Renal cortex interstitium (tissue), 11 donors: ENCODE data around the gene POMT2. TPM values are rescaled to one million over a fixed set of nuclear protein-coding genes. Genes with fewer than 3 reads are reported as not detected.

ENCODE experiments used
- DNase-seq, 11 donors: peaks; one replicate each; pipeline ENCODE4 v3.0.0-alpha.2; 2013; ENCODE audit warnings: low read depth in 9 of 11, low spot score in 4 of 11; ENCODE audit errors: extremely low read depth in 1 of 11
- polyA plus RNA-seq, 3 donors: library from polyadenylated mRNA; unstranded; fragments of 120-200 nt; gene quantifications; one replicate each; pipeline ENCODE4 v1.2.1, GENCODE V29; 2013; ENCODE audit not compliant: insufficient read length in 3 of 3

Gene POMT2
- polyA plus RNA-seq, 3 donors = 41.6 to 47.0 (median 41.7) TPM

DNA sequence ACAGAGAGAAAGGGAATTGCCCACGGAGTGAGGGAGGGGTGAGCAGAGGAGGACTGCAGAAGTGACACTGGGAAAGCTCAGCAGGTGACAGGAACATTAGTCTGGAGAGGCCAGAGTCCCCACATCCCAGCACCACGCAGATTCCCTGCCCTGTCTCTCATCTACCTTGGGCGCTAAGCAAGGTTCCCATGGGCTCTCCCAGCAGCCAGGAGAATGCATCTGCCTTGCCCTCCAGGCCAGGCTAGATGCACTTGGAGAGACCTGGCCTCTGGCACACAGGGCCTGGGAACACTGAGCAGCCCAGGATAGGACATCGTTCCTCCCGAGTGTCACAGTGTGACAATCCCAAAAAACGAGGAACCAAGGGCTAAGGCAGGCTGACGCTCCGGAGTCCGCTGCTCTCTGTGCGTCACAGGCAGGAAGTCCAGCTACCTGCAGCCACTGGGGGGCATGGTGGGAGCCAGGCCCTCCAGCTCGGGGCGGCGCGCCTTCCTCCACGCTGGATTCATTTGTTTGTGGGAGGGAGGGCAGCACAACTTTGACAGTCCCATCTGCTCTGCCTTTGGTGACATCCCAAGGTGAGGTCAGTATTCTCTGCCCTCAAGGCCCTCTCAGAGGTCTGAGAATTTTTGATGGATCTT is 44.3 kb downstream of the POMT2 start:
- no peak for DNase-seq

DNA sequence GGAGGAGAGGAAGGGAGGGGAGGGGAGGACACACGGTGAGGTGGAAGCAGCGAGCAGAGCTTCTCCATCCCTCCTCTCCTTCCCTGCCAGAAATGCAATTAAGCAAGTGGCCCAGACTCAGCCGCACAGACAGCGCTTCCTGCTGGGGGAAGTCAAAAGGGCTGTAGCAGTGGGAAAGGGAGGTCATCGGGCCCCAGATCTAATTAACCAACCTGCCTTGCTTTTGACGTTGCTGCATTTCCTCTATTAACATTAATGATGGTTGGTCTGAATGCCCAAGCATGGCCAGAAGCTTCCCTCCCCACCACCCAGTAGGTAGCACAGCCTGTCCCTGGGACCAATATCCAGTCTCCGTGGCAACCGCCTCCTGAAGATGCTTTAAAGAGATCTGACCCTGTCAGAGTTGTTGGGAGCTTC is 45.1 kb downstream of the POMT2 start:
- DNase-seq = no peak

DNA sequence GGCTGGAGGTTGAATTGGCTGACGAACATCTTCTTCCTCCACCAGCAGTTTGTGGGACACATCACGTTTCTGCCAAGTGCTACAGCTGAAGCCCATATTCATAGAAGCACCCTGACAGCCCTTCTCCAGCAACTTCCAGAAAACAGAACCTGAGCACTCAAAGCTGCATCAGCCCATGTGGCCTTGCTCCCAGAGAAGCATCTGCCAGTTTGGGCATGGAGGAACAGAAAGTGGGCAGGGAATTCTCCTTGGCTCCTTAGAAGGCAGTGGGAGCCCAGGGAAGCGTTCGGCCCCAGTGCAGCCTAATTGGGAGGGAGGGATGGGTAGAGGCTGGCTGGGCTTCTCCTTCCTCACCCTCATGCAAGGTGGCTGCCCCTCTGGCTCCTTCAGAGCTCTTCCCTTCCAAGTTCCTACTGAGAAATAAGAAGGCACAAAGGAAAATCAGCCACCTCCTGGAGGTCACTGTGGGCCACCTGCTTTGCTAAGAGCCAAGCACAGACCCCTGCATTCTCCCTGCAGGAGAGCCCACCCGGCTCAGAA is 45.6 kb downstream of the POMT2 start:
- no peak for DNase-seq

DNA sequence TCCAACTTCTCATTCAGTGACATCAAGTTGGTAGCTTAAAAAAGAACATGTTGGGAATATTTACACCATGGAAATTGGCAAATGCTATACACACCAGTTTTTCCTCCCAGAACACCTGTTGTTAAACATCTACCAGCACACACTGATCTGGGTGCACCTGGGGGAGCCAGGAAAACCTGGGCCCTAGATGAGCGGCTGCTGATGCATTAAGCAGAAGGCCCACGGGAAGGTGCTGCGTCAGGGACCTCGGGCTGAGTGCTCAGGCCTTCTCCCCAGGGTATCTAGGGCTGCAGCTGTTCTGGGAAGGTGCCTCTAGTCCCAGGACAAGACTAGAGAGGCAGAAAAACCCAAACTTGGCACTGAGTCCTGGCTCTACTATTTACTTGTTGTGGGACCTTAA is 46.9 kb downstream of the POMT2 start:
- DNase-seq = no peak

DNA sequence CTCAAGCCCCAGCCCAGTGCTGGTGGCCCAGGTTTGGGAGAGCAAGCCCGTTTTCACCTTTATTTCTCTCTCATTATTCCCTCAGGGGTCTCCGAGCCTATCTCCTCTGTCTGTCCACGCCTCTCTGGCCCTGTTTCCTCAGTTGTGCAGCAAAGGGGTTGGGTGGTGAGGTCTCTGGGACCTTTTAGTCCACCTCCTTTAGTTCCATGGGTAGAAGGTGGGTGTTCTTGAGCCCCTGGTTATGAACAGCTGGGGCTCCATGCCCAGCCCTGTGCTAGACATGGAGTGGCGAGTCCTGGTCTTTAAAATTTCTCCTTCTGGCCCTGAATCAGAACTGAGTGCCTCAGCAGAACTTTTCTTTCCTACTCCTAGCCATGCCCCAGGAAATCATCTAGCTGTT is 48.4 kb downstream of the POMT2 start:
- DNase-seq = no peak

DNA sequence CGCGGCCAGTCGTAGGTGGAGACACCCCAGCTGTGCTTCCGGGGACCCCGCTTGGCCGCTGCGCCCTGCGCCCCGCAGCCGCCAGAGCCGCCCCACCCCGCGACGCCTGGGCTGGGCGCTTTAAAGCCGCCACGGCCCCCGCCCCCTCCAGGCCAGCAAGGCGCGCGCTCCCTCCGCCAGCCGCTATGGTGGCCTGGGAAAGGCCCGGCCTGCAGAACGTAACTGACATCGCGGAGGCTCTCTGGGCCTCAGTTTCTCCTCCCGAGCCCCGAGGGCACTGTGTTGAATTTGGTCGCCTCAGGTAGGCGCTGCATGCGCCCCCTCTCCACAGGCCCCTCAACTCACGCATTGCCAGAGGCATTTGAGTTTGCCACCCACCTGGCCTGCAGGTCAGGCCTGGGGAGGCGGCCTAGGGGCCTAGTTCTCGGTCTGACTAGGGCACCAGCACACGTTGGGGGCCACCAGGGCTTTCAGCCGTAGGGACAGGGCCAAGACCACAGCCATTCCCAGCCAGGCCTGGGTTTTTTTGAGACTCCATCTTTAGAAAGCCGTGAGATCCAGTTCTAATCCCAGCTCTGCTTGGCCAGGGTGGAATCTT is 49.5 kb downstream of the POMT2 start, which contains the start of gene NGB:
NGB (minus strand) TSS at position 94 of the 598 bp plus-strand sequence. CDS start 269 bp downstream, outside the sequence.
- DNase-seq = no peak

DNA sequence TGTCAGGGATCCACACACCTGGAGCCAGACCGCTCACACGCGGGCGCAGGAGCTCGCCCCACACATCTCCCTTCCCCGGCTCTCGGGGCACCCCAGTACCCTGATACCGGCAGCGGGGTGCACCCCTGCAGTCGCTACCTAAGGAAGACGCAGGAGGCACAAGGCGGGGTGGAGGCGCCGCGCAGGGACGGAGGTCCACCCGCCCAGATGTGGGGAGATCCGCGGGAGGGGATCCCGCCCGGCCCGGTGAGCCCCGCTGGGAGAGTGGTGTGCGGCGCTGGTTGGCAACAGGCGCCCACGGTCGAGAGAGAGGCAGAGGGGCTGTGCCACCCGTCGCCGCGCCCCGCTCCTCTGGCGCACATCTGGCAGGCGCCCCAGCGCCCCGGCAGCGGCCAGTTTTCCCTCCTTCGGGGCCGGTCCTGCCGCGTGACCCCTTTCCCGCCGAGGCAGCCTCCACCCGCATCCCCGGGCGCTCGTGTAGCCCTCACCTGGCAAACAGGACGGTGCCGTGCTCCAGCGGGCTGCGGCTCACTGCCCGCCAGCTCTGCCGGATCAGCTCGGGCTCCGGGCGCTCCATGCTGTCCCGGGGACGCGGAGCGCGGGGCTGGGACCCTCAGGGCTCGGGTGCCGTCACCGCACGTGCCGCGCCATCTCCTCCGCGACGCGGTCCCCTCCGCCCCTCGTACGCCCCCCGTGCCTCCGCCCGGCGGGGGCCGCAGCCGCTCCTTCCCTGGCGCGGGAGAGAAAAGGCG is 50.1 kb downstream of the POMT2 start:
- DNase-seq = no peak

DNA sequence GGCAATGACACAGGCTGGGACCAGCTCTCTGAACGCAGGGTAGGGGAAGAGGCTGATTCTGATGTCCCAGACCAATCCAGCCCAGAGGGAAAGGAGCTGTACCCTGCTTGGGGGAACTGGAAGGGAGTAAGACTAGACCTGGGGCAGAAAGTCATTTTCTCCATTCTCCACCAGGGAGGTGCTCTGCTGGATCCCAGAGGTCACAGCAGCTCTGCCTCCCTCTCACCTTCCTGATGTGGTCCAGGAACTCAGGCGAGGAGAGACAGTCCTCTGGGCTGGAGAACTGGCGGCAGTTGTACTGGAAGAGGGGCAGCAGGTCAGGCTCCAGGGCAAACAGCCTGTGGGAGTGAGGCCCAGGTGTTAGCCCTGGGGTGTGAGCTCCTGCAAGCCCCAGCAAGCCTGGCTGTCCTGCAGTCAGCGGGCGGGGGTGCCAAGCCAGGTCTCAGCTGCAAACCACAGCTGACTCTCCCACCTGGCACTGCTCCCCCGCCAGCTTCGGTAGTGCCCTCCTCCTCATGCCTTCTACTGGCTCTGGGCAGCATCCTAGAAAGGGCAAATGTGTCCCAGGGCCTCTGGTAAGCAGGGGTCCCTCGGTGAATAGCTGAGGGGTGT is 51.6 kb downstream of the POMT2 start:
- DNase-seq = peak in 1 of 11 donors; percentile 7

DNA sequence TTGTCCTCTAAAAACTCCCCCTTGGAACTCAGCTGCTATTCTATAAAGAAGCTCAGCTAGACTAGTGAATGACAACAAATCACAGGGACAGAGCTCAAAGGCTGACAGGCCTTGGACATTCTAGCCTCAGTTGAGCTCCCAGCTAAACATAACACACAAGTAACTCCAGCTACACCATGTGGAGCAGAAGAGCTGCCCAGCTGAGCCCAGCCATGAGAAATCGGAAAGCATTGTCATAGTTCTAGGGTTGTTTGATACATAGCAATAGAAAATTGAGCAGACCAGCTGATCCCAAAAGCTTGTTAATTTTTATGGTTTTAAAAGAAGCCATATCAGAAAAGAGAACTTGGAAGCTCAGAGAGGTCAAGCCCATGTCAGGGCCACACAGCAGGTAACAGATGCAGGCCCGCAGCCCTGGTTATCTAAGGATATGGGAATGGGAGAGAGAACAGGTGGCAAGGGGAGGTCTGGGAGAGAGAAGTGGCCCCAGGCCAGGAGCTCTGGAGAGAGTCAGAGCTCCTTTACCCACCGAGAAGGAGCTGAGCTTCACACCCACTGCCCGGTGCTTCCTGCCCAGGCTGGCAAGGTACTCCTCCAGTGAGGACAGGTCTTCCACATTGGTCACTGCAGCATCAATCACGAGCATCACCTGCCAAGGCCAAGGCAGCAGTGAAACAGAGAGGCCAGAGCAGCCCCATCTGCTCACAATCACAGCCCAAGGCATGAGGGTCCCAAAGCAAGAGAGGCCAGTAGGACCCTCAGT is 52.6 kb downstream of the POMT2 start:
- DNase-seq = no peak

DNA sequence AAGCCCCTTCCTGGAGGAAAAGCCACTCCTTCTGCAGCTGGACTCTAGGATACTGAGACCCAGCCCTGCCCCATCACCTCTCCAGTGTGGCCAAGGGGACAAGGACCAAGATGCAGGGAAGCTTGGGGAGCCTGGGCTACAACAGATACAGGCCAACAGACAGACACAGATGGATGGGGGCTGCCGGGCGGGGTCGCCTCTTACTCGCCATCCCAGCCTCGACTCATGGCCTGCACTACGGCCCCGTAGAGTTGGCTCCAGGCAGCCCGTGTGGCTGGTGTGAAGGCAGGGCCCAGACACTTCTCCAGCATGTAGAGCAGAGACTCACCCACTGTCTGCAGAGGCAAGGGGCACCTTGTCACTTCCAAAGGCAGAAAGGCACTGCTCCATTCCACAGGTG is 54.3 kb downstream of the POMT2 start:
- no peak for DNase-seq

DNA sequence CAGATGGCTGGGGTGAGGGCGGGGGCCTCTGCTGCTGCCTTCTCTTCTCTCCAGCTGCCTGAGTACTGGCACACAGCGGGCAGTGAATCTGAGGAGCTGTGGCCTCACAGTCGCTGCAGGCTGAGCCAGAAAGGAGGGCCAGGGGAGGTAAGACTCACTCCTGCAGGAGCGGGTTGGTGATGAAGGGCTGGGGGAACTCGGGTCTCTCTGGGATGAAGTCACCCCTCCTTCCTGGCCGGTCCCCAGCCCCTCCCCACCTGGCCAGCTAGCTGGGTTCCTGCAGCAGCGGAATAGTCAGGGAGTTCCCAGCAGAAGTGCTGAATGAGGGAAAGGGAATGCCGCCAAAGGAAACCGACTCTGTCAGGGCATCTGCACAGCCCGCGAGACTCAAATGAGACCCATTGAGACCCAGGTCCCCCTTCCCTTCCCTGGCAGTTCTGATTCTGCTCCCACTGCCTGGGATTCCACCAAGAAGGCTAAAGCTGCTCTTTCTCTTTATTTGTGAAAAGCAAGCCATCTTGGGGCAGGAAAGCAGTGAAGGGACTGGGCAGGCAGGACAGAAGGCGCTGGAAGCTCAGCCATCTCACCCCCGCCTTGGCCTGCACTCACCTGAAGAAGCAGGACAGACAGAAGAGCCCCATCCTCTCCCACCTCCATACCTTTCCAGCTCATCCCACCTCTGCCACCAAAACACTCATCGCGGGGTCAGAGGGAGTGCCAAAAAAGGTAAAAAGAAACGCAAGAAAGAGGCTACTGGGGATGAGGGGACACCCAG is 54.9 kb downstream of the POMT2 start:
- DNase-seq = no peak

DNA sequence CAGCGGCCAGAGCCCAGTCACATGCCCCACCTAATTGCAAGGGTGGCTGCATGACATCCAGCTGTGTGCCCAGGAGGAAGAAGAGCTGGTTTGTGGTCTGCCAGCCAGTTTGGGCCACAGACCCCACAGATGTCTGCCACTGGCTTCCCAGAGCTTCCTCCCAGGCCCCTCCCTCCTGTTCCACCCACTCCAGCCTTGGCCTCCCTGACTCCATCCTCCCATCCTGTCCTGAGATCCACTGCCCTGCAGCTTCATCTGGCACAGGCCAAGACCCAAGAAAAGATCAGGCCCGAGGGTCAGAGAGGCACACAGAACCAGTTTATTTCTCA is 55.5 kb downstream of the POMT2 start:
- no peak for DNase-seq

DNA sequence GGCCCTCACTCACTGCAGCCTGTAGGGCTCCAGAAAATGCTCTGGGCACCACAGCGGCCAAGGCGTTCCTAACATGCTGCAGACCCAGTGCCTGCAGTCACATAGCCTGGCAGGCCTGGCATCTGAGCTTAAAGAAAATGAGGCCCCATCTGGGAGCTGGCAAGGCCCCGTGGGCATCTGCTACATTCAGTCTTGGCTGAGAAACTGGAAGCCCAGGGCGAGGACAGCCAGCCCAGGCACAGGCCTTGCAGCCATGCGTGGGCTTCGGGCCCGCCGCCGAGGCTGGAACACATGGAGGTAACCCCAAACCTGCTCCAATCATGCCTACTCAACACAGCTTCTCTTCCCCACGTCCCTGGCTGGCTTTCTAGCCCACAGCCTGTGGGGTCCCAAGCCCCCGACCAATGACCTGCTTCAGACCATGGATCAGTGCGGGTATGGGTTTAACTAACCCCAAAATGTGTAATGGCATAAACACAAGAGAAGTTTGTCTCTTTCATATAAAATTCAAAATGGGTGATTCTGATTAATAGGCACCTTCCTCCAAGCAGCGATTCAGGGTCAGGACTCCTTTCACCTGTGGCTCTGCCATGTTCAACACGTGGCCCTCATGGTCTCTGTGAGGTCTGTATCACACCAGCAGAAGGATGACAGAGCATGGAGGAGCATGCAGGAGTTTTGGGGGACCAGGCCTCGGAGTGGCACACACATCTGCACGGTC is 56.1 kb downstream of the POMT2 start:
- DNase-seq = no peak

DNA sequence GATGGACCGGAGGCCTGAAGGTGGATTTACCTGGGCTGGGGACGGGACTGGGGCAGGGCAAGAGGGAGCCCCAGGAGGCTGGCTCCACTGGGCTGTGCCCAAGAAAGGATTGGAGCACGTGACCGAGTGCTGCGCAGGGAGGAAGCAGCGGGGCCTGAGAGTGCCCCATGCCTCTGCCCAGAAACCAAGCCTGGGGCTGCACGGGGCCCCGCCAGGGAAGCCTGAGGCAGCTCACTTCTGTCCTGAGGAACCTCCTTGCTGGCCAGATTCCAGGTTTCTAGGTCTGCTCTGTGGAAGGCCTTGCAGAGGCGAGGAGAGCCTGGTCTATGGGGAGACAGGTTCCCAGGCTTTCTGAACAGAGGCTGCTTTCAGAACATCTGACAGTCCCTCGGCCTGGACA is 60.1 kb downstream of the POMT2 start:
- DNase-seq = no peak

DNA sequence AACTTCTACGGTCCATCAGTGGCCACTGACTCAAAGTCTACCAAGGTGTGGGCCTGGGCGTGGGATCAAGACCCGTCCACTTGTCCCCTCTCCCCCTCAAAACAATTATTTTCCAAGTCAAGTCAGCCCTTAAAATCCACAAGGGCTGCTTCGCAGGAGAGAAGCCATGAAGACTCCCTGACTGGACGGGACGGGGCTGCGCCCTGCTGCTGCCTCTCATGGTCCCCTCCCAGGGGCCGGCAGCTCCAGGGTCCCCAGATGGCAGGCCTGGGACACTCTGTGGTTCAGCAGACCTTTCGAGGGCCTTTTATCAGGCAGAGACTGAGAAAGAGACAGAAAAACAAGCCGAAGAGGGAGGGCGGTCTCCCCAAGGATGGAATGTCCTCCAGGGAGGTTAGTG is 60.5 kb downstream of the POMT2 start:
- no peak for DNase-seq

DNA sequence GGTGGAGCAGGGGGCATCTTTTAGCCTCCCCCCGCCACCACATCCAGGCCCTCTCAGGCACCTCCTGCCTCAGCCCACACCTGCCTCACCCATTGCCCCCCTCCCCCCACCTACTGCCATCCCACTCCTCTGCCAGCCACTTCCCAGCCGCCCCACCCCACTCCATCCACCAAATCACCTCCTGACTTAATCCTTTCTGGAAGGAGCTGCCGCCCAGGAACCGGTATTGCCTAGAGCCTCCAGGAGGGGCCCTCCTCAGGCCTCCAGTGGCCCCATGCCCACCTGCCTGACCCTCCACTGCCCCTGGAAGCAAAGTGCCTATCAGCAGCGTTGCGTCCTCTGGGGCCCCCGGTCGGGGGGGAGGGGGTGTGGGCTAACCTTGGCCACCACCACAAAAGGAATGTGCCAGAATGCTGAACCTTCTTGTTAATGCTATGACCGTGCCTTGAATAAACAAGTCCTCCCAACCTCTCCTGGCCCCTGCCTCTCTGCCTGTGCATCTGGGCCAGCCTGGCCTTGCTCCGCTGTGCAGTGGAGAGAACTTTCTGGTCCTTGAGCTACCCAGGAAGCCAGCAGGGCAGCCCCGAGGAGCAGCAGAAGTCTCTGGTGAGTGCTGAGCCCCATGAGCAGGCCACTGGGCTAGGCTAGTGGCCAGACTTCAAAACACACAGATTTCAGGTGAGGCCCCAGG is 61.5 kb downstream of the POMT2 start:
- DNase-seq = no peak

DNA sequence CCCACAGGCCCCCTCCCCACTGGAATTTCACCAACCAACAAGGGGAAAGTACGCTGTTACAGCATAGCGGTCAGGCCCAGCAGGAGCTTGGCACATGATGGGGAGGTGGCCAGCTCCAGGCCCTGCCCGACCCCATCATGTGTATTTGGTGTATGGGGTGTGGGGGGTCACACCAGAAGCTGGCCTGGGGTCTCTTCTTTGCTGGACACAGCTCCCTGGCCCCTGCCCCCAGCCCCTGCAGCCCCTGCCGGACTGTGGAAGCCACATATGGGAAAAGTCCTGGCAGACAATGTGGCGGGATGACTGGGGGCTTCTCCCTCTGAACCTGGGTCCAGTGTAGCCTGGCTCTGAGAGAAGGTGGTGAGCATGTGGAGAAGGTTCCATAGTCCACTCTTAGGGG is 62.1 kb downstream of the POMT2 start:
- no peak for DNase-seq
